ENCODE measurements around the gene IKZF3. TPM values are rescaled to one million over a fixed set of nuclear protein-coding genes. Genes with fewer than 3 reads are reported as not detected.

Gene IKZF3
- total RNA-seq, 1 donor from 2014 or later, result not detected

DNA sequence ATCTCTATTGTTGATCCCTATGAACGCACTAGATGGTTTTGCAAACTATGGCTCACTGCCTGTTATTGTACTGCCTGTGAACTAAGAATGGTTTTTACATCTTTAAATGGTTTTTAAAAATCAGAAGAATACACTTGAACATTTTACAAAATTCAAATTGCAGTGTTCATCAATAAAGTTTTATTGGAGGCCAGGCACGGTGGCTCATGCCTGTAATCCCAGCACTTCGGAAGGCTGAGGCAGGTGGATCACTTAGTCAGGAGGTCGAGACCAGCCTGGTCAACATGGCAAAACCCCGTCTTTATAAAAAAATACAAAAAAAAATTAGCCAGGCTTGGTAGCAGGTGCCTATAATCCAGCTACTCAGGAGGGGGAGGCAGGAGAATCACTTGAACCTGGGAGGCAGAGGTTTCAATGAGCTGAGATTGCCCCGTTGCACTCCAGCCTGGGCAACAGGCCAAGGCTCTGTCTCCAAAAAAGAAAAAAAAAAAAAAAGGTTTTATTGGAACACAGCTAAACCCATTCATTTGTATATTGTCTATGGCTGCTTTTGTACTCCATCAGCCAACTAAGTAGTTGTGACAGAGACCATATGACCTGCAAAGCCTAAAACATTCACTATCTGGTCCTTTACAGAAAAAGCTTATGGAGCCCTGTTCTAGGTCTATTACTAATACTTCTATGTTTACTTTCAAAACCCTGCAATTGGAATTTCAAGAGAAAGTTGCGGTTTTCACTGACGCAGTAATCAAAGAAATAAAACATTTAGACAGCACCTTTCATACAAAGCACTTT lies 18.9 kb downstream of the IKZF3 start:
- H3K27ac Mint-ChIP-seq (ENCODE audit: unreplicated experiment), result no peak overlapping the region

GRCh38 chr17:39841134-39841683 lies 22.9 kb downstream of the IKZF3 start:
- H3K36me3 Mint-ChIP-seq (ENCODE audit: low read depth, unreplicated experiment), result no peaks in the 10 kb centered on the region
- no peak overlapping the region for H3K4me3 Mint-ChIP-seq (ENCODE audit: unreplicated experiment)
- H3K4me1 Mint-ChIP-seq (ENCODE audit: unreplicated experiment), result no peaks in the 10 kb centered on the region
- H3K9me3 Mint-ChIP-seq (ENCODE audit: unreplicated experiment), result no peaks in the 10 kb centered on the region
- DNase-seq (ENCODE audit: low spot score), result no peak
- TF ChIP-seq, protein P1, sequence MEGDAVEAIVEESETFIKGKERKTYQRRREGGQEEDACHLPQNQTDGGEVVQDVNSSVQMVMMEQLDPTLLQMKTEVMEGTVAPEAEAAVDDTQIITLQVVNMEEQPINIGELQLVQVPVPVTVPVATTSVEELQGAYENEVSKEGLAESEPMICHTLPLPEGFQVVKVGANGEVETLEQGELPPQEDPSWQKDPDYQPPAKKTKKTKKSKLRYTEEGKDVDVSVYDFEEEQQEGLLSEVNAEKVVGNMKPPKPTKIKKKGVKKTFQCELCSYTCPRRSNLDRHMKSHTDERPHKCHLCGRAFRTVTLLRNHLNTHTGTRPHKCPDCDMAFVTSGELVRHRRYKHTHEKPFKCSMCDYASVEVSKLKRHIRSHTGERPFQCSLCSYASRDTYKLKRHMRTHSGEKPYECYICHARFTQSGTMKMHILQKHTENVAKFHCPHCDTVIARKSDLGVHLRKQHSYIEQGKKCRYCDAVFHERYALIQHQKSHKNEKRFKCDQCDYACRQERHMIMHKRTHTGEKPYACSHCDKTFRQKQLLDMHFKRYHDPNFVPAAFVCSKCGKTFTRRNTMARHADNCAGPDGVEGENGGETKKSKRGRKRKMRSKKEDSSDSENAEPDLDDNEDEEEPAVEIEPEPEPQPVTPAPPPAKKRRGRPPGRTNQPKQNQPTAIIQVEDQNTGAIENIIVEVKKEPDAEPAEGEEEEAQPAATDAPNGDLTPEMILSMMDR (IDR thresholded peaks at IDR 0.05; ENCODE audit: unreplicated experiment), result no peak
- no peak overlapping the region for H3K27ac Mint-ChIP-seq (ENCODE audit: unreplicated experiment)
- H3K27me3 Mint-ChIP-seq (ENCODE audit: unreplicated experiment), result peaks cover 2% of the 10 kb centered on the region

More for the DNA sequence above, 18.9 kb downstream of the IKZF3 start:
- DNase-seq (ENCODE audit: low spot score), result no peak
- TF ChIP-seq, protein P1 (IDR thresholded peaks at IDR 0.05; ENCODE audit: unreplicated experiment), result no peak
- no peak overlapping the region for H3K4me3 Mint-ChIP-seq (ENCODE audit: unreplicated experiment)
- no peaks in the 10 kb centered on the region for H3K36me3 Mint-ChIP-seq (ENCODE audit: low read depth, unreplicated experiment)
- peaks cover 2% of the 10 kb centered on the region for H3K27me3 Mint-ChIP-seq (ENCODE audit: unreplicated experiment)
- H3K9me3 Mint-ChIP-seq (ENCODE audit: unreplicated experiment), result no peaks in the 10 kb centered on the region
- H3K4me1 Mint-ChIP-seq (ENCODE audit: unreplicated experiment), result peaks cover 5% of the 10 kb centered on the region

DNA sequence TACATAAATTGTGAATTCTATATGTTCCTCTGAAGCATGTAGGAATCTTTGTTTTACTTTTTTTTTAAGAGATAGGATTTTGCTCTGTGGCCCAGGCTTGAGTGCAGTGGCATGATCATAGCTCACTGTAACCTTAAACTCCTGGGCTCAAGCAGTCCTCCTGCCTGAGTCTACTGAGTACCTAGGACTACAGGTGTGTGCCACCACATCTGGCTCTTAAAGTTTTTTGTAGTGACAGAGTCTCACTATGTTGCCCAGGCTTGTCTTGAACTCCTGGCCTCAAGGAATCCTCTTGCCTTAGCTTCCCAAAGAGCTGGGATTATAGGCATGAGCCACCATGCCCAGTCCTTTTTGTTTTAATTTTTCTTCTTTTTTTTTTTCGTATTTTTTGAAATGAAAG lies 25.3 kb downstream of the IKZF3 start:
- H3K9me3 Mint-ChIP-seq (ENCODE audit: unreplicated experiment), result no peaks in the 10 kb centered on the region

DNA sequence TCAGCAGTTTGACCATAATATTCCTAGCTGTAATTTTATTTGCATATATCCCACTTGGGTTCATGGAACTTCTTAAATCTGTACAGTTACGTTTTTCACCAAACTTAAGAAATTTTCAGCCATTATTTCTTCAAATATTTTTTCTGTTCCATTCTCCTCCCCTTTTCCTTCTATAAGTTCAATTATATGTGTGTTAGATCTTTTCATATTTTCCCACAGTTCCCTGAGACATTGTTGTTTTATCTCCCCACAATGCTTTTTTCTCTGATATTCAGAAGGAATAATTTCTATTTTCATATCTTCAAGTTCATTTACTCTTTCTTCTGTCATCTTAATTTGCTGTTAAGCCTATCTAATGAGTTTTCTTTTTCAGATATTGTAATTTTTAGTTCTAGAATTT lies 26.1 kb downstream of the IKZF3 start:
- Mint-ChIP-seq H3K36me3 (ENCODE audit: low read depth, unreplicated experiment) (peaks cover 10% of the 10 kb centered on the region), H3K4me3 (ENCODE audit: unreplicated experiment) (no peak overlapping the region), H3K4me1 (ENCODE audit: unreplicated experiment) (no peaks in the 10 kb centered on the region), H3K27ac (ENCODE audit: unreplicated experiment) (no peak overlapping the region), H3K27me3 (ENCODE audit: unreplicated experiment) (peaks cover 4% of the 10 kb centered on the region), H3K9me3 (ENCODE audit: unreplicated experiment) (no peaks in the 10 kb centered on the region)
- TF ChIP-seq, protein P1 (IDR thresholded peaks at IDR 0.05; ENCODE audit: unreplicated experiment), result no peak
- DNase-seq (ENCODE audit: low spot score), result no peak

More for the DNA sequence above, 25.3 kb downstream of the IKZF3 start:
- H3K4me3 Mint-ChIP-seq (ENCODE audit: unreplicated experiment), result no peak overlapping the region
- H3K27me3 Mint-ChIP-seq (ENCODE audit: unreplicated experiment), result peaks cover 4% of the 10 kb centered on the region
- H3K36me3 Mint-ChIP-seq (ENCODE audit: low read depth, unreplicated experiment), result peaks cover 10% of the 10 kb centered on the region
- no peak overlapping the region for H3K27ac Mint-ChIP-seq (ENCODE audit: unreplicated experiment)
- H3K4me1 Mint-ChIP-seq (ENCODE audit: unreplicated experiment), result no peaks in the 10 kb centered on the region
- DNase-seq (ENCODE audit: low spot score), result no peak
- TF ChIP-seq, protein P1 (IDR thresholded peaks at IDR 0.05; ENCODE audit: unreplicated experiment), result no peak

- Mint-ChIP-seq H3K9me3 (ENCODE audit: unreplicated experiment) (no peaks in the 10 kb centered on the region), H3K27ac (ENCODE audit: unreplicated experiment) (no peak overlapping the region), H3K36me3 (ENCODE audit: low read depth, unreplicated experiment) (peaks cover 10% of the 10 kb centered on the region)
Measured at GRCh38 chr17:39836117-39836516, 28.0 kb downstream of the IKZF3 start.

More at GRCh38 chr17:39836117-39836516, 28.0 kb downstream of the IKZF3 start:
- Mint-ChIP-seq H3K4me3 (ENCODE audit: unreplicated experiment) (no peak overlapping the region), H3K27me3 (ENCODE audit: unreplicated experiment) (peaks cover 1% of the 10 kb centered on the region), H3K4me1 (ENCODE audit: unreplicated experiment) (no peaks in the 10 kb centered on the region)
- DNase-seq (ENCODE audit: low spot score), result no peak
- TF ChIP-seq, protein P1 (IDR thresholded peaks at IDR 0.05; ENCODE audit: unreplicated experiment), result no peak

All from endothelial cell (in vitro differentiated cells).